CD14-positive monocyte (primary cell): ENCODE measurements around the gene TPPP. TPM values are rescaled to one million over a fixed set of nuclear protein-coding genes. Genes with fewer than 3 reads are reported as not detected.

Experiments used
- DNase-seq, 3 donors: peaks; one replicate each; pipeline ENCODE4 v3.0.0-alpha.2; 2011 to 2022
- H2AFZ ChIP-seq: 2 replicates; pipeline ENCODE4 v1.6.0; 2012; ENCODE audit warnings: mild to moderate bottlenecking, low read depth, low read length, inconsistent platforms; ENCODE audit not compliant: insufficient read depth, poor library complexity, severe bottlenecking
- H3K27ac ChIP-seq, 2 donors: 1 replicate in 1 of 2; 2 replicates in 1 of 2; pipeline ENCODE4 v1.5.1; 2012 to 2013; ENCODE audit warnings: low read length in 2 of 2, control low read depth in 1 of 2, inconsistent platforms in 1 of 2, low read depth in 1 of 2, mild to moderate bottlenecking in 1 of 2
- H3K27me3 ChIP-seq, 2 donors: one replicate each; pipeline versions ENCODE4 v1.6.0 to v1.6.1; 2011 to 2013; ENCODE audit warnings: low read length in 2 of 2; ENCODE audit not compliant: control insufficient read depth in 2 of 2, insufficient read depth in 2 of 2
- H3K36me3 ChIP-seq, 2 donors: replicated peaks in 1 of 2; 1 replicate in 1 of 2; 2 replicates in 1 of 2; pipeline versions ENCODE4 v1.5.1 to v1.6.1; 2012 to 2013; ENCODE audit warnings: low read length in 2 of 2, control low read depth in 1 of 2, inconsistent platforms in 1 of 2, mild to moderate bottlenecking in 1 of 2; ENCODE audit not compliant: insufficient read depth in 2 of 2, control insufficient read depth in 1 of 2
- H3K4me1 ChIP-seq, 2 donors: 1 replicate in 1 of 2; 2 replicates in 1 of 2; pipeline versions ENCODE4 v1.5.1 to v1.6.1; 2012 to 2013; ENCODE audit warnings: low read length in 2 of 2, control low read depth in 1 of 2, inconsistent platforms in 1 of 2, mild to moderate bottlenecking in 1 of 2, moderate library complexity in 1 of 2; ENCODE audit not compliant: insufficient read depth in 2 of 2, control insufficient read depth in 1 of 2
- H3K4me2 ChIP-seq: replicated peaks from 2 replicates; pipeline ENCODE3; 2012; ENCODE audit warnings: low read length, moderate library complexity, mild to moderate bottlenecking; ENCODE audit not compliant: poor library complexity, severe bottlenecking; ENCODE audit errors: extremely low read depth
- H3K4me3 ChIP-seq, 3 experiments: fragments of 200-600 bp in 1 of 3; sonication (generic) in 1 of 3; replicated peaks in 1 of 3; 1 replicate in 2 of 3; 2 replicates in 1 of 3; pipeline ENCODE4 v1.5.1; 2011 to 2013; ENCODE audit warnings: low read length in 3 of 3, mild to moderate bottlenecking in 3 of 3, control low read depth in 2 of 3, low read depth in 2 of 3, inconsistent platforms in 1 of 3, moderate library complexity in 1 of 3
- H3K79me2 ChIP-seq: 2 replicates; pipeline ENCODE4 v1.6.0; 2012; ENCODE audit warnings: mild to moderate bottlenecking, control low read depth, inconsistent platforms, low read length, moderate library complexity; ENCODE audit not compliant: insufficient read depth
- H3K9ac ChIP-seq: 2 replicates; pipeline ENCODE4 v1.6.0; 2017; ENCODE audit warnings: low read length, mild to moderate bottlenecking; ENCODE audit not compliant: insufficient read depth, poor library complexity, severe bottlenecking
- H3K9me3 ChIP-seq, 2 donors: replicated peaks in 1 of 2; 1 replicate in 1 of 2; 2 replicates in 1 of 2; pipeline versions ENCODE4 v1.5.1 to v1.6.1; 2012 to 2013; ENCODE audit warnings: low read length in 2 of 2, control low read depth in 1 of 2; ENCODE audit not compliant: control insufficient read depth in 1 of 2, insufficient read depth in 1 of 2
- H4K20me1 ChIP-seq: 2 replicates; pipeline ENCODE4 v1.6.0; 2012; ENCODE audit warnings: mild to moderate bottlenecking, low read length, control low read depth, moderate library complexity; ENCODE audit not compliant: insufficient read depth
- H3K27ac Mint-ChIP-seq, 7 donors: one replicate each; pipeline ENCODE4 v1.8.0; 2020; ENCODE audit warnings: mild to moderate bottlenecking in 7 of 7, mixed read lengths in 7 of 7, moderate library complexity in 6 of 7, inconsistent platforms in 2 of 7
- H3K27me3 Mint-ChIP-seq, 3 donors: one replicate each; pipeline ENCODE4 v1.8.0; 2021 to 2022; ENCODE audit warnings: low read depth in 3 of 3, mild to moderate bottlenecking in 3 of 3, mixed read lengths in 3 of 3, moderate library complexity in 3 of 3, inconsistent platforms in 1 of 3
- H3K36me3 Mint-ChIP-seq, 2 donors: one replicate each; pipeline ENCODE4 v1.8.0; 2020; ENCODE audit warnings: mixed read lengths in 2 of 2, inconsistent platforms in 1 of 2, mild to moderate bottlenecking in 1 of 2
- H3K4me1 Mint-ChIP-seq: one replicate; pipeline ENCODE4 v1.8.0; 2020; ENCODE audit warnings: mild to moderate bottlenecking, mixed read lengths
- H3K4me3 Mint-ChIP-seq, 2 donors: one replicate each; pipeline ENCODE4 v1.8.0; 2020; ENCODE audit warnings: mild to moderate bottlenecking in 2 of 2, mixed read lengths in 2 of 2, moderate library complexity in 1 of 2
- H3K9me3 Mint-ChIP-seq, 7 donors: one replicate each; pipeline ENCODE4 v1.8.0; 2020 to 2022; ENCODE audit warnings: mixed read lengths in 7 of 7, mild to moderate bottlenecking in 6 of 7, moderate library complexity in 6 of 7, inconsistent platforms in 2 of 7
- CTCF ChIP-seq: fragments of 200-600 bp; IDR thresholded peaks from one replicate; pipeline ENCODE4 v1.8.0; 2022; ENCODE audit warnings: antibody characterized with exemption, mild to moderate bottlenecking
- WGBS: methylation state at CpG from one replicate; pipeline ENCODE4 v1.1.5; 2013; ENCODE audit warnings: missing lambda C conversion rate; ENCODE audit not compliant: insufficient coverage; 5-methylcytosine and 5-hydroxymethylcytosine counted together
- intact Hi-C, 2 donors: fragments of 100-400 bp; cut with micrococcal nuclease; formaldehyde crosslinking; loops; one replicate each; pipeline versions ENCODE4 v1.15.0 to v1.15.1; 2023
- polyA plus RNA-seq, 3 donors: library from polyadenylated mRNA; depleted of rRNA in 1 of 3; unstranded in 2 of 3; stranded (reverse) in 1 of 3; fragments of 300-500 nt in 2 of 3; fragments of >200 nt in 1 of 3; fragmentation: Illumina TruSeq in 2 of 3; gene quantifications; 1 replicate in 2 of 3; 2 replicates in 1 of 3; pipeline ENCODE4 v1.2.3, GENCODE V29; 2012 to 2021

The TPPP gene
- polyA plus RNA-seq, 3 donors = 0.02 to 0.17 (median 0.06) TPM

DNA sequence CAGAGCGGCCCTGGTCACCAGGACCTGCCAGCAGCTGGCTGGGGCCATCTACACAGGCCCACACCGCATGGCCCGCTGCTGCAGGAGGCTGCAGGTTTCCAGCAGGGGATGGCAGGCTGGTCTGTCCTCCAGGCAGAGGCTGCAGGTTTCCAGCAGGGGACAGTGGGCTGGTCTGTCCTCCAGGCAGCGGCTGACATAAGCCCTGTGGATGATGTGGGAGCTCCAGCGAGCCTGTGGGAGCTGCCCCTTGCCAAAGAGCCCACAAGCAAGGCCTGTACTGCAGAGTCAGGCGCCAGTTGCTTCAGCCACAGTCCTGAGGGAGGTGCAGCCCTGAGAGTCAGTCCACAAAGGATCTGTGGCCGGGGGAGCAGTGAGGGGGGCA, 18.5 kb downstream of the TPPP start:
- Mint-ChIP-seq H3K27me3 (peaks cover 4 to 37% (median 10%) of the 10 kb centered on the region in 3 donors), H3K4me1 (peaks cover 4% of the 10 kb centered on the region), H3K4me3 (no peak overlapping the region), H3K27ac (no peak overlapping the region), H3K9me3 (peaks cover 0 to 6% (median 0%) of the 10 kb centered on the region in 7 donors), H3K36me3 (no peaks in the 10 kb centered on the region)
- H3K4me3 ChIP-seq = no peak overlapping the region
- H3K4me1 ChIP-seq = no peaks in the 10 kb centered on the region
- WGBS = 72% methylated on average over 6 of the region's 7 CpGs
- no peak overlapping the region for H3K4me2 ChIP-seq
- H4K20me1 ChIP-seq = no peaks in the 10 kb centered on the region
- peaks cover 0 to 17% of the 10 kb centered on the region in 2 donors for H3K27me3 ChIP-seq
- no peak for TF ChIP-seq CTCF
- H3K79me2 ChIP-seq = no peaks in the 10 kb centered on the region
- H3K27ac ChIP-seq = no peak overlapping the region
- H3K9me3 ChIP-seq = no peaks in the 10 kb centered on the region
- intact Hi-C loops = loop anchor here in 1 of 2 donors (5.0 kb wide), 1 partner anchor 228 kb away; no protein-coding TSS in a partner anchor
- no peak for DNase-seq
- no peak overlapping the region for H3K9ac ChIP-seq
- H3K36me3 ChIP-seq = no peaks in the 10 kb centered on the region
- no peak overlapping the region for H2AFZ ChIP-seq

- peaks cover 4% of the 10 kb centered on the region for H3K4me1 Mint-ChIP-seq
- Histone ChIP-seq H3K9ac (no peak overlapping the region), H3K36me3 (no peaks in the 10 kb centered on the region), H3K4me1 (no peaks in the 10 kb centered on the region), H3K9me3 (no peaks in the 10 kb centered on the region), H3K4me2 (no peak overlapping the region), H3K27ac (no peak overlapping the region), H3K79me2 (no peaks in the 10 kb centered on the region), H4K20me1 (no peaks in the 10 kb centered on the region), H3K27me3 (peaks cover 0 to 17% of the 10 kb centered on the region in 2 donors), H3K4me3 (no peak overlapping the region), H2AFZ (no peak overlapping the region)
- H3K9me3 Mint-ChIP-seq = peaks cover 0 to 6% (median 0%) of the 10 kb centered on the region in 7 donors
- WGBS = 85% methylated on average over 23 of the region's 27 CpGs
- no peak for TF ChIP-seq CTCF
- no peak overlapping the region for H3K27ac Mint-ChIP-seq
- DNase-seq = no peak
- intact Hi-C loops = loop anchor here in 1 of 2 donors (5.0 kb wide), 1 partner anchor 228 kb away; no protein-coding TSS in a partner anchor
- H3K36me3 Mint-ChIP-seq = no peaks in the 10 kb centered on the region
- peak overlapping the region in 1 of 2 donors; percentile 30 for H3K4me3 Mint-ChIP-seq
- peaks cover 3 to 38% (median 10%) of the 10 kb centered on the region in 3 donors for H3K27me3 Mint-ChIP-seq
Measured at GRCh38 chr5:673831-674629, 19.1 kb downstream of the TPPP start.
